Pancreas (tissue), 10 donors: Measurements from ENCODE around the gene TRIM14. TPM values are rescaled to one million over a fixed set of nuclear protein-coding genes. Genes with fewer than 3 reads are reported as not detected.
"Not testable (repeated sequence)": the region's sequence is repeated elsewhere in the genome, so short reads cannot be mapped to it uniquely, and the experiment has no call there.

Experiments
- ATAC-seq, 4 donors: fragments of 200-7000 bp; cut with Tn5 transposase; one replicate each; pipeline versions ENCODE4 v1.8.0 to v1.9.1; 2020; ENCODE audit warnings: mild to moderate bottlenecking in 4 of 4, moderate library complexity in 4 of 4
- DNase-seq, 6 donors: peaks; one replicate each; pipeline ENCODE4 v3.0.0-alpha.2; 2020
- FAIRE-seq: peaks from 2 replicates; lab custom pipeline; 2012; peaks lifted over from hg19 to GRCh38; lab: Jason Lieb, UNC
- H3K27ac ChIP-seq, 4 donors: fragments of 200-600 bp; sonication (generic); 1 replicate in 3 of 4; 2 replicates in 1 of 4; pipeline versions ENCODE4 v1.5.0 to v1.8.0; 2020
- H3K27me3 ChIP-seq, 4 donors: fragments of 200-600 bp; one replicate each; pipeline ENCODE4 v1.8.0; 2021
- H3K36me3 ChIP-seq, 3 donors: fragments of 200-600 bp; sonication (generic) in 1 of 3; one replicate each; pipeline versions ENCODE4 v1.5.0 to v1.8.0; 2020 to 2021
- H3K4me1 ChIP-seq, 3 donors: fragments of 200-600 bp; one replicate each; pipeline ENCODE4 v1.8.0; 2021
- H3K4me3 ChIP-seq, 4 donors: fragments of 200-600 bp; sonication (generic) in 2 of 4; one replicate each; pipeline versions ENCODE4 v1.5.0 to v1.8.0; 2020 to 2021
- H3K9me3 ChIP-seq, 4 donors: fragments of 200-600 bp; one replicate each; pipeline ENCODE4 v1.8.0; 2021
- WGBS, 2 donors: extraction: QIAGEN DNeasy Blood & Tissue Kit; methylation state at CpG; one replicate each; pipeline ENCODE4 v1.1.7; 2013; 5-methylcytosine and 5-hydroxymethylcytosine counted together
- intact Hi-C, 3 donors: fragments of 100-400 bp; cut with DNase I; formaldehyde crosslinking; loops; one replicate each; pipeline versions ENCODE4 v1.11.1 to v1.14.2; 2022
- polyA plus RNA-seq, 2 donors: library from polyadenylated mRNA; stranded (reverse); fragments of 200-250 nt; gene quantifications; one replicate each; pipeline ENCODE4 v1.2.3, GENCODE V29; 2013
- total RNA-seq, 6 donors: library from RNA; stranded (reverse); fragmentation: NEBNext Ultra II Directional in 4 of 6; extraction: Animal tissue kit (Norgen Biotek cat#: 25700) in 4 of 6; gene quantifications; one replicate each; pipeline versions ENCODE4 v1.2.1 to v1.2.4, GENCODE V29; 2021 to 2023
- TF ChIP-seq, protein P1 (sequence below), 4 donors: fragments of 200-600 bp; sonication (generic) in 3 of 4; IDR thresholded peaks; one replicate each; pipeline versions ENCODE4 v1.5.0 to v1.8.0; 2021; ENCODE audit warnings: antibody characterized with exemption in 4 of 4
- donor health status: healthy with polysubstance abuse.
- donor health status: DM: no; HTN: no; CAD: no; lungs with moderate emphysema.
- donor health status: DM: no; HTN: no; CAD: no.
- donor health status: control.
- donor health status: control.
- donor health status: Bipolar disorder and iron deficiency.
- donor health status: DM: yes; HTN: yes; CAD: no.
- donor health status: DM: no; HTN: no; CAD: no.
- donor health status: DM: no; HTN: no; CAD: no.
- donor health status: DM: yes; HTN: yes; CAD: no.

TRIM14 gene
- total and polyA plus RNA-seq, 8 donors = 1.2 to 10.4 (median 1.9) TPM

DNA sequence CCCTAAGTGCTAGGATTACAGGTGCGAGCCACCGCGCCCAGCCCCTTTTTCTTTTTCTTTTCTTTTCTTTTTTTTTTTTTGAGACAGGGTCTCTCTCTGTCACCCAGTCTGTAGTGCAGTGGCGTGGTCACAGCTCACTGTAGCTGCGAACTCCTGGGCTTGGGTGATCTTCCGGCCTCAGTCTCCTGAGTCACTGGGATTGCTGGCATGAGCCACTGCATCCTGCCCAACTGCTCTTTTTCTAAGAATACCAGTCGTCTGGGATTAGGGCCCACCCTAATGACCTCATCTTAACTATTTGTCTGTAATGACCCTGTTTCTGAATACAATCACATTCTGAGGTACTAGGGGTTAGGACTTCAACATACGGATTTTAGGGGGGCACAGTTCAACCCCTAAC, 96.6 kb downstream of the TRIM14 start:
- no peaks in the 10 kb centered on the region for H3K9me3 ChIP-seq
- TF ChIP-seq, protein P1, sequence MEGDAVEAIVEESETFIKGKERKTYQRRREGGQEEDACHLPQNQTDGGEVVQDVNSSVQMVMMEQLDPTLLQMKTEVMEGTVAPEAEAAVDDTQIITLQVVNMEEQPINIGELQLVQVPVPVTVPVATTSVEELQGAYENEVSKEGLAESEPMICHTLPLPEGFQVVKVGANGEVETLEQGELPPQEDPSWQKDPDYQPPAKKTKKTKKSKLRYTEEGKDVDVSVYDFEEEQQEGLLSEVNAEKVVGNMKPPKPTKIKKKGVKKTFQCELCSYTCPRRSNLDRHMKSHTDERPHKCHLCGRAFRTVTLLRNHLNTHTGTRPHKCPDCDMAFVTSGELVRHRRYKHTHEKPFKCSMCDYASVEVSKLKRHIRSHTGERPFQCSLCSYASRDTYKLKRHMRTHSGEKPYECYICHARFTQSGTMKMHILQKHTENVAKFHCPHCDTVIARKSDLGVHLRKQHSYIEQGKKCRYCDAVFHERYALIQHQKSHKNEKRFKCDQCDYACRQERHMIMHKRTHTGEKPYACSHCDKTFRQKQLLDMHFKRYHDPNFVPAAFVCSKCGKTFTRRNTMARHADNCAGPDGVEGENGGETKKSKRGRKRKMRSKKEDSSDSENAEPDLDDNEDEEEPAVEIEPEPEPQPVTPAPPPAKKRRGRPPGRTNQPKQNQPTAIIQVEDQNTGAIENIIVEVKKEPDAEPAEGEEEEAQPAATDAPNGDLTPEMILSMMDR (IDR thresholded peaks at IDR 0.05) = no peak
- H3K36me3 ChIP-seq = peaks cover 0 to 12% (median 0%) of the 10 kb centered on the region in 3 donors
- H3K4me1 ChIP-seq = no peaks in the 10 kb centered on the region
- no peak overlapping the region for H3K27ac ChIP-seq
- no peak for ATAC-seq
- intact Hi-C loops = no loop called here
- no peak for DNase-seq
- 85 to 91% methylated on average over 8 of the region's 8 CpGs for WGBS, 2 donors
- H3K4me3 ChIP-seq = no peak overlapping the region
- no peak for FAIRE-seq
- H3K27me3 ChIP-seq = no peaks in the 10 kb centered on the region

DNA sequence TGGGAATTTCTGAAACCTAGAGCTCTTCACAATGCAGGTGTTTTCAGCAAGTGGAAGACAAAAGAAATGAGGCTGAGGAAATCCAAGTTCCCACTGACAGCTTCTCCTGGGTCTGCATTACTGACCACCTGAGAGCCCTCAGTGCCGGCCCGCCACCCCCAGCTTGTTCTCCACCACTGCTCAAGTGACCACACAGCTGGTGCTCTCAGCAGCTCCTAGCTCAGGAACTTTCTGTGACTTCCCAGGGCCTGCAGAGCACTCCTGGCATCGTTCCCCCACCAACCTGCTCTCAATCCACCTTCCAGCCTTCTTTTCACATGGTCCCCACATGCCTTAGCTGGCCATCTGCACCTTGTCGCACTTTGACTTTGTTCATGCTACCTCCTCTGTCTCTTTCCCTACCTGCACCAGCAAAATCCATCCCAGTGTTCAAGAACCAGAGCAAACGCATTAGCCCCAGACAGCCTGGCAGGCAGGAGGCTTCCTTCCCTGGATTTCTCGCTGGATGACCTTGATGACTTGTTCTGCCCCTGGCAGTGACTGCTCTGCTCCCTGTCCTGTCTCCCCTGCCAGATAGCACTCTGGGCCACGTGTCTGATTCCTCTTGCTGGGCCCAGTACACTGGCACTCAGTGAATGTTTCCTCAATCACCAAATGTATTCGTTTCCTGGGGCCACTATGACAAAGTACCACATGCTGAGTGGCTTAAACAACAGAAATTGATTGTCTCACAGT, 97.5 kb downstream of the TRIM14 start:
- H3K27me3 ChIP-seq = no peaks in the 10 kb centered on the region
- 50 to 55% methylated on average over 8 of the region's 8 CpGs for WGBS, 2 donors
- TF ChIP-seq, protein P1 (IDR thresholded peaks at IDR 0.05) = no peak
- no peak overlapping the region for H3K27ac ChIP-seq
- no peak overlapping the region for H3K4me3 ChIP-seq
- ATAC-seq (peak; percentile 45 to 75 (median 64)), FAIRE-seq (no peak), DNase-seq (peak in 1 of 6 donors; percentile 26)
- peaks cover 0 to 12% (median 4%) of the 10 kb centered on the region in 3 donors for H3K36me3 ChIP-seq
- intact Hi-C loops = no loop called here
- no peaks in the 10 kb centered on the region for H3K4me1 ChIP-seq
- H3K9me3 ChIP-seq = no peaks in the 10 kb centered on the region

DNA sequence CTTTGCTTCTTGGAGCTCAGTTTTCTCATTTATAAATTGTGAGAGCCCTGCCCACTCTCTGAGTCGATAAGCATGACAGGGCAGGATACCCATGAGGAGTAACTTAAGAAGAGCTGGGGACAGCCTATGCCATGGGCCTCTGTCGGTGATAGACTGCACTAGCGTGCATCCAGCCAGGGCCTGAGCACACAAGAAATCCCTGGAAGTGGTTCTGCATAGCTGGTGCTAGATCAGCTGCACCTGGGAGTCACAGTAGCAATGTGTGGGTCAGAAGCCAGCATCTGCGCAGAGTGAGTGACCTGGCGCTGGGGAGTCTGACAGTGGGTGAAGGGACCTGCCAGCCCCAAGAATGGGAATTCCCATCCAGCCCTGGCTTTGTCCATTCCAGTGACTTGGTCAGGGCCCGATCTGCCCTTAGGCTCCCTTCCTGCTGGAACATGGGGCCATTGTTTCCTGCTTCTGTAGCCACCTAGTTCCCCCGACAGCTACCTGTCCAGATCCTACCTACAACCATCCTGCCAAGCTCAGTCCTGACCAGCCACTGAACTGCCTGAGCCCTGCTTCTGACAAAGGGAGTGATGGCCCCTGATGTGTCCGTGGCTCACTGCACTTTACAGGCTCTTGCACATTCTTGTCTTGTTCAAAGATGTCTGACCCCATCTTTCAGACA, 98.4 kb downstream of the TRIM14 start:
- no peak for DNase-seq
- intact Hi-C loops = no loop called here
- Histone ChIP-seq H3K36me3 (peaks cover 0 to 16% (median 4%) of the 10 kb centered on the region in 3 donors), H3K4me3 (no peak overlapping the region), H3K27me3 (no peaks in the 10 kb centered on the region), H3K27ac (no peak overlapping the region), H3K4me1 (no peaks in the 10 kb centered on the region), H3K9me3 (no peaks in the 10 kb centered on the region)
- 95 to 97% methylated on average over 8 of the region's 8 CpGs for WGBS, 2 donors
- TF ChIP-seq, protein P1 (IDR thresholded peaks at IDR 0.05) = no peak
- FAIRE-seq = no peak
- ATAC-seq = peak in 1 of 4 donors; percentile 10

DNA sequence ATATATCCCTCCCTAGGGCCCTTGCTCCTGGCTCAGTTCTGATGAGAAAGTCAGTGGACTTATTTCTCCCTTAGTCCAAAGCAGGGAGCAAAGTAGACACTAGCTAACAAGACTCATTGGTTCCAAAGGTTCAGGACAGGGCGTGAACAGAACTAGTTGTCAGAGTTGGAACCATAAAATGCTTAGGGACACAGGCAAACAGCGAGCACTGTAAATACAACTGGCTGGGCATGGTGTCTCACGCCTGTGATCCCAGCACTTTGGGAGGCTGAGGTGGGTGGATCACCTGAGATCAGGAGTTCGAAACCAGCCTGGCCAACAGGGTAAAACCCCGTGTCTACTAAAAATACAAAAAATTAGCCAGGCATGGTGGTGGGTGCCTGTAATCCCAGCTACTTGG, 99.2 kb downstream of the TRIM14 start:
- H3K27me3 ChIP-seq, ATAC-seq, H3K4me1 ChIP-seq, FAIRE-seq, H3K27ac ChIP-seq, DNase-seq, H3K4me3 ChIP-seq, intact Hi-C loops, H3K9me3 ChIP-seq: not testable (repeated sequence)
- WGBS, 2 donors = 90 to 96% methylated on average over 5 of the region's 5 CpGs
- H3K36me3 ChIP-seq = peaks cover 4 to 23% (median 5%) of the 10 kb centered on the region in 3 donors

Other genes with a start within 250 kb of the TRIM14 start
- 1 to 10 TPM; 5.2 to 8.7 (median 6.5) TPM for gene TRMO, start 196.7 kb downstream of the TRIM14 start, total RNA-seq
- 1 to 10 TPM; 5.1 to 9.4 TPM for gene TRMO, start 196.7 kb downstream of the TRIM14 start, polyA plus RNA-seq
- under 1 TPM in 1 of 6 donors, not detected in 5; 0.09 TPM for gene HEMGN, start 181.1 kb downstream of the TRIM14 start, total RNA-seq
- not detected for gene HEMGN, start 181.1 kb downstream of the TRIM14 start, polyA plus RNA-seq
- 10 to 100 TPM; 48.8 to 89.3 (median 65.3) TPM for gene ANP32B, start 135.9 kb downstream of the TRIM14 start, total RNA-seq
- 10 to 100 TPM; 72.3 to 73.4 TPM for gene ANP32B, start 135.9 kb downstream of the TRIM14 start, polyA plus RNA-seq
- 10 to 100 TPM; 22.8 to 36.5 (median 30.5) TPM for gene NANS, start 62.5 kb downstream of the TRIM14 start, total RNA-seq
- 10 to 100 TPM; 29.5 to 31.1 TPM for gene NANS, start 62.5 kb downstream of the TRIM14 start, polyA plus RNA-seq
- gene CORO2A, start 73.4 kb upstream of the TRIM14 start, total RNA-seq = 1 to 10 TPM in 1 of 6 donors, under 1 TPM in 5; 0.20 to 1.3 (median 0.67) TPM
- under 1 TPM; 0.23 to 0.56 TPM for gene CORO2A, start 73.4 kb upstream of the TRIM14 start, polyA plus RNA-seq
- 1 to 10 TPM; 1.9 to 5.2 (median 2.4) TPM for gene TBC1D2, start 136.4 kb upstream of the TRIM14 start, total RNA-seq
- gene TBC1D2, start 136.4 kb upstream of the TRIM14 start, polyA plus RNA-seq = 1 to 10 TPM; 2.1 to 3.1 TPM